ENCODE data around the gene STOML1.

The STOML1 gene

GRCh38 chr15:73987681-73988444, 4.2 kb downstream of the STOML1 start:
- H3K4me3 ChIP-seq (ENCODE audit: control insufficient read depth, low read depth, low read length) = no peak overlapping the region
- no peak for DNase-seq (ENCODE audit: low read depth)
- TF ChIP-seq CTCF (IDR thresholded peaks at IDR 0.05; ENCODE audit: control insufficient read depth, insufficient read depth, low read depth, low read length, missing control alignments) = no peak

GRCh38 chr15:73987250-73987649, 4.8 kb downstream of the STOML1 start:
- no peak for DNase-seq (ENCODE audit: low read depth)
- no peak for TF ChIP-seq CTCF (IDR thresholded peaks at IDR 0.05; ENCODE audit: control insufficient read depth, insufficient read depth, low read depth, low read length, missing control alignments)
- H3K4me3 ChIP-seq (ENCODE audit: control insufficient read depth, low read depth, low read length) = no peak overlapping the region

- DNase-seq (ENCODE audit: low read depth) = no peak
- TF ChIP-seq CTCF (IDR thresholded peaks at IDR 0.05; ENCODE audit: control insufficient read depth, insufficient read depth, low read depth, low read length, missing control alignments) = no peak
Measured at GRCh38 chr15:73986776-73987056, 5.4 kb downstream of the STOML1 start.

DNA sequence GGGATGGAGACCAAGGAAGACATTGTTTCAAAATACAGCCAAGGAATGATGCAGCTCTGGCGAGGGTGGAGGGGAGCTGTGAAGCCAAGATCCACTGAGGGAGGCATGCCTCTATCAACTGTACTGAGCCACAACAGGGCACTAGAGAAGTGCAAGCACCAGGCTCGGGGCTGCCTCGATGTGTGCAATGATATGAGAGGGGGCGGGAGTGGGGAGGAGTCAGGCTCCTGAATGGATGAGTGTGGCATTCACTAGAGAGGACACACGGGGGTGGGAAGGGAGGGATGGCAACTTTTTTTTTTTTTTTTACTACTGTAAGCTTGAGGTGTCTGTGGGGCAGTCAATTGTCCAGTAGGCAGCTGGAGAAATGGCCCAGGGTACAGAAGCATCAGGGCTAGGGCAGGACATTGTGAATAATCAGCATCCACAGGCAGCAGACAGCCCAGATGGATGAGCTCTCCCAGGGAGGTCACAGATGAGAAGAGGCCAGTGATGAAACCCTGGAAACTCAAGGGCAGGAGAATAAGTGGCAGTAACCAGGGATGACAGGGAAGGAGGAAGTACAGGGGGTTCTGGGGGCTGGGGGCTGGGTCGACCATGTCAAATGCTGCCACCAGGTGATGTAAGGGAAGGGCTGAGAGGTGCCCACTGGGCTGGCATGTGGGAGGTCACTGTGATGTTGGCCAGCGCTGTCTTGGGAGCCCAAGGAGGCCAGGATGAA, 5.9 kb downstream of the STOML1 start:
- TF ChIP-seq CTCF (IDR thresholded peaks at IDR 0.05; ENCODE audit: control insufficient read depth, insufficient read depth, low read depth, low read length, missing control alignments) = no peak
- DNase-seq (ENCODE audit: low read depth) = no peak
- no peak overlapping the region for H3K4me3 ChIP-seq (ENCODE audit: control insufficient read depth, low read depth, low read length)

More at GRCh38 chr15:73986776-73987056, 5.4 kb downstream of the STOML1 start:
- no peak overlapping the region for H3K4me3 ChIP-seq (ENCODE audit: control insufficient read depth, low read depth, low read length)

- no peak for TF ChIP-seq CTCF (IDR thresholded peaks at IDR 0.05; ENCODE audit: control insufficient read depth, insufficient read depth, low read depth, low read length, missing control alignments)
- no peak for DNase-seq (ENCODE audit: low read depth)
- no peak overlapping the region for H3K4me3 ChIP-seq (ENCODE audit: control insufficient read depth, low read depth, low read length)
Measured at GRCh38 chr15:73985101-73985873, 6.8 kb downstream of the STOML1 start.

DNA sequence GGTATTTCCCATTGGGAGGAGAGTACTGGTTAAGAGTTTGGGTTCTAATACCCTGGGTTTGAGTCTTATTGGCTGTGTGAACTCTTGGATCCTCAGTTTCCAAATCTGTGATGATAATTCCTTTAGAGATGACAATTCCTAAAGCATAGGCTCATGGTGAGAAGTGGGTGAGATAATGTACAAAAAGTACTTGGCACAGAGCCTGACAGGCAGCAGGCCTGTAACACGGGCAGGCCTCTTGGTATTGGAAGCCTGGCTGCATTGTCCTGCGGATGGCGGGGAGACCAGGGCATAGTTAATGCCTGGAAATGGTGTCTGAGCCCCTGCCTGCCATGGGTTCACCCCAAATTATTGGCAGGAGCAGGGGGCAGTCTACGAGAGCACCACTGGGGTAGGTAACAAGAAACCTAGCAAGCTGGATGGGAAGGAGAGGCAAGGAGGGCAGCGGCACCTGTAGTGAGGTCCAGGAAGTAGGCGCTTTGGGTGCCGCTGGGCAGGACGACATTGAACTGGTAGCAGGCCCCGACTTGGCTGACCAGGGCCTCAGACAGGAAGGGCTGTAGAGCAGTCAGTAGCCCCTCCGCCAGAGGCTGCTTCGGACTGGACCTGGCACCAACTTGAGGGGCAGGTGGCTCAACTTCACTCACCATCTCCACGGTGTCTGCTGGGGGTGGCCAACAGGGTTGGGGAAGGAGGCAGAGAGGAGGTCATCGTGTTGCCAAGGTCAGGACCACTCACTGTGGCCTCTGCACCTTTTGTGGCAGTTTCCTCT, 7.7 kb downstream of the STOML1 start:
- H3K4me3 ChIP-seq (ENCODE audit: control insufficient read depth, low read depth, low read length) = no peak overlapping the region
- no peak for DNase-seq (ENCODE audit: low read depth)
- TF ChIP-seq CTCF (IDR thresholded peaks at IDR 0.05; ENCODE audit: control insufficient read depth, insufficient read depth, low read depth, low read length, missing control alignments) = no peak

All from AG09309 (cell line).